GM18517 (cell line): ENCODE data around the gene HJURP.

Experiments
- ATAC-seq: cut with Tn5 transposase; IDR thresholded peaks from one replicate; pipeline ENCODE4 v1.9.1; 2021; ENCODE audit warnings: mild to moderate bottlenecking, moderate library complexity; ENCODE audit not compliant: unreplicated experiment

Gene HJURP

DNA sequence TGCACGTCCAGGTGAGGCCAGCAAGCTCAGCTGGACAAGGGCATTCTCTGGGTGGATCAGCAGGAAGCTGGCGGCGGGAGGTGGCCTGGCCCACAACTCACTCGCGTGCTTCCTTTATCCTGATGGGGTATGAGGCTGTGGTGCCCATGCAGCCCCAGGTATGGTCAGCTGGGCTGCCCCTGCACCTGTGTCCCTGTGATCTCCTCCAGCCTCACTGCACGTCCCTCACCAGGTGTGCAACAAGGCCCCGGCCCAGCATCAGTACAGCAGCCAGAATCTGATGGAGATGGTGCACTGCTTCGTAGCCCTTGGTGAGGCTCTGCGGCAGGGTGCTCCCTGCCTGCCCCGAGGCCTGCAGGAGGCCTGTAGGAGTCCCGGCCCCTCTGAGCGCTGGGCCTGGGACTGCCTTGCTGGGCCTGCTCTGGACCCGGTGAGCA lies 58.6 kb downstream of the HJURP start:
- ATAC-seq: no peak

DNA sequence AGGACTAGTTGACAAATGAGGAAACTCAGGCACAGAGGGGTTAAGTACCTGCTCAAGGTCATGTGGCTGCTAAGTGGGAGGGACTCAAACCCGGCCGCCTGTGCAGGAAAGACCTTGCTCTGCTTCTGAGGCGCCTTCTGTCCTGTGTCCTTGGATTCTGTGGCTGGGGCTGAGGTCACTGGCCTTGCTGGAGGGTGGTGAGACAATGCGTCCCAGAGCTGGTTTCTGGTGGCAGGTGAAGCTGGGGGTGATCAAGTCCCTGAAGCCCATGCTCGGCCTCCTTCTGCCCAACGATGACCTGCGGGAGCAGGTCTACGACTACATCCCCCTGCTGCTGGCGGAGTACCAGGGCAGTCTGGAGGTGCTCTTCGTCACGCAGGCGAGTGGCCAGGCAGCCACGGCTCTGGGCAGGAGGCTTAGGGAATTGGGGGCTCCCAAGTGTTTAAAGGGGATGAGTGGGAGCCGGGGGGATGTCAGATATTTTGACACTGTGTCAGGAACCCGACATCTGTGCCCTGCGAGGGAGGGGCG lies 60.1 kb downstream of the HJURP start:
- ATAC-seq: no peak

DNA sequence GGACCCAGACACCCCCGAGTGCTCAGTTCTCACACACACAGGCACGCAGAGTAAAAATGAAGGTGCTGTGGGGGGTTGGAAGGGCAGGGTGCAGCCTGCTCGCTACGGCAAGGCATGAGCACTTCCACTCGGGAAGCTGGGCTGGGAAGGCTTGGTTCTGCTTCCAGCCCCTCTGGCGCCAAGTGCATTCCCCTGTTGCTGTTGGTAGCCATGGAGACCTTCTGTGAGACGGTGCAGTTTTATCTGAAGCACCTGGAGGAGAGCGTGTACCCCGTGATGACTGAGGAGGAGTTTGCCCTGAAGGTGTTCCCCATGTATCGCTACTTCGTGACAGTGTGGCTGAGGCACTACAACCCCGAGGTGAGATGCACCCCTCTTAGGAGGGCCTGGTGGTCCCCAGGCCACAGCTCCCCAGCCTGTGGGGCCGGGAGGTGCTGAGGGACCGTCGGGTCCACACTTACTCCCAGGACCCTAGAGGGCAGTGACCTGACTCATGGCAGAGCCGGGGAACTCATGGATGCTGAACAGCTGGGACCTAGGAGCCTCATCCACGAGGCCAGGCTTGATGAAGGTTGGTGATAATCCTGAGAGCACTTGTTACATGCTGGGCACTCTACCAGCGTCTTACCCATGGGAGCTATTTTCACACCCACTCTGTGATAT lies 60.7 kb downstream of the HJURP start:
- ATAC-seq: no peak

DNA sequence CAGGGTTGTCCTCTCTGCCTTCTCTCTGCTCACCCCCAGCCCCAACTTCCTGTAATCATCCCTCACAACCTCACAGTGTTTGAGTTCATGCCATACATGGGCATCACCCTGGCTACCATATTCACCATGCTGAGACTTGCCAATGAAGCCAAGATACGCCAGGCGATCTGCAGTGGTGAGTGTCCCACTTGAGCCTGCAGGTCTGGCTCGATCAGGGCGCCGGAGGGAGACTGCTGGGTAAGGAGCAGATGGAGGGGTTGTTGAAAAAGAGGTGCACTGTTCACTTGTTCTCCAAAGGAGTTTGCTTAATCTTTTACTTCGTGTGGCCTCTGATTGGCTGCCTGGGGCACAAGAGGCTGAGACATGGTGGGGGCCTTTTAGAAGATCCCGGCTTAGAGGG lies 61.6 kb downstream of the HJURP start:
- no peak for ATAC-seq

DNA sequence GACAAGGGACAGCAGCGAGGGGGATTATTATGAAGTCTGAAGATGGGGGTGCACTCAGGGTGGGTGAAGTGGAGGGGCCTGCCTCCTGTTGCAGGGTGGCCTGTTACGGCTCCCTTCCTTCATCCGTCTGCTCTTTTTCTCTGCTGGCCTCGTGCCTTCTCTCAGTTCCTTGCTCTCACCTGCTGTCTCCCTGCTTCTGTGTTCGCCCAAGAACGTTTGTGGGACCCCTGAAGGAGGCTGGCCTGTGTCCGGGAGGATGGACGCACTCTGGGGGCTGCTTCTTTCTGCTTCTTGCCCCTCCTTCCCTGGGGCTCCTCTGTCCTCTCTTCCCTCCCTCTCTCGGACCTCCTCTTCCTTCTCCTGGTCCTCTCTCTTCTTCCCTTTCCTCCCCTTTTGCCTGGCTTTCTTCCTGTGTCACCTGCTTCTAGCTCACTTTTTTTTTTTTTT lies 62.4 kb downstream of the HJURP start:
- ATAC-seq: no peak

DNA sequence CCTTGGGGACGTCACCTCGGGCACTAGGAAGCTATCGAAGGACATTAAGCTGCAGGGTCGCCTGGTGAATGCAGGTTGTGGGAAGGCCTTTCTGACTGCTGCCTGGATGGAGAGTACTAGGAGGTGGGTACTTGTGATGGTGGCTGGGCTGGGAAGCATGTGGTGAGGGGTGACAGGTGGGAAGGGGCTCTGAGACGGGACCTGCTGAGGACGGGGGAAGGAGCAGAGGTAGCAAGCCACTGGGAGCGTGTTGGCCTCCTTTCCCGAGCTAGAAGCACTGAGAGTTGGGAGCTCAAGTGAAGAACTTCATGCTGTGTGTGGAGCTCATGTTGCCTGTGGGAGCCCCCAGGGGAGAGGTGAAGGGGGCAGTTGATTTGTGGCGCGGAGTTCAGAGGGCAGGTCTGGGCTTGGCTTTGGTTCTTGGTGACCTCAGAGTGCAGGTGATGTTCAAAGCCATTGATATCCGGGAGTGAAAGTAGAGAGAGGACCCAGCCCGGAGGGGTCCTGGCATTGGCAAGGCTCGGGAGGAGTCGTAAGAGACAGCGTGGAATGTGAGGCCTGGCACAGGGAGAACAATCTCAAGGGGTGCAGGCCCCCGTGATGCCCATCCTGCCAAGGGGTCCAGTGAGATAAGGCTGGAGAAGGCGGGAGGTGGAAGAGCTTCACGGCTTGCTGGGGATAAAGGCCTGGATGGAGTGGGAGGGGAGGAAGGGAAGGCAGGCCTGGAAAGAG lies 63.0 kb downstream of the HJURP start:
- ATAC-seq: no peak

DNA sequence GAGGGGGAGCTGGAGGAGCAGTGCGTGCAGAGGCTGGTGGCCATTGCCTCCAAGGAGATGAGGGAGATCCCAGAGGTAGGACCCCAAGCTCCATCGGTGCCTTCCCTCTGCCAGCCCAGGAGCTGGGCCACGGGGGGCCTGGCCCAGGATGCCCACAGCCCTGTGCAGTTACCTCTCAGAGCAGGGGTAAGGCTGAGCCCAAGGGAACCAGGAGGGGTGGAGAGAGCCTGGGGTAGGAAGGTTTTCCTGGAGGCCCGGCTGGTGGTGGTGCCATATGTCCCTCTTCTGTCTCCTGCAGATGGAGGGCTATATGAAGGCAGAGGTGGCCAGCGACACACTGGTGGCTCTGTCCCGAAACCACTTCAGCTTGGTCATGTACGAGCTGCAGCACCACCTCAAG lies 64.8 kb downstream of the HJURP start:
- no peak for ATAC-seq
